Heart left ventricle (tissue), 13 donors: ENCODE data around the gene RYR3.

ENCODE experiments used
- POLR2A ChIP-seq, 2 donors: fragments of 450-650 bp; IDR thresholded peaks; one replicate each; pipeline ENCODE4 v1.6.1; 2017; ENCODE audit warnings: antibody characterized with exemption in 2 of 2, mild to moderate bottlenecking in 2 of 2, moderate library complexity in 2 of 2
- TF ChIP-seq, protein P1 (sequence below), 12 donors: fragments of 200-600 bp; sonication (generic) in 4 of 12; IDR thresholded peaks; one replicate each; pipeline versions ENCODE4 v1.5.0 to v1.8.0; 2018 to 2022; ENCODE audit warnings: antibody characterized with exemption in 12 of 12, mild to moderate bottlenecking in 5 of 12
- donor health status: ischemic (EF 13 %, LVEDD 7.1; RV severe dilation, severe dysfunction).
- donor health status: DM: no; HTN: yes; CAD: no.
- donor health status: DM: no; HTN: no; CAD: no.
- donor health status: ischemic (EF 25% LVEDD 6.9; RV normal size, moderate dysfunction).
- donor health status: ischemic (EF 25% LVEDD 5.7; RV mildly dilated, moderate dysfunction).
- donor health status: ischemic (EF 35%, LVEDD 5.7; RV mildly dilated, moderate dysfunction).
- donor health status: nonischemic (EF 11% LVEDD 7.7; RV severe dilation, severe dysfunction).
- donor health status: DM: yes; HTN: yes; CAD: no.
- donor health status: PGD.
- donor health status: ischemic (EF 29% LVEDD 5.4; RV normal size, mild dysfunction).
- donor health status: nonischemic (EF 23%, LVEDD 6.1; RV moderate dilation, normal function).

DNA sequence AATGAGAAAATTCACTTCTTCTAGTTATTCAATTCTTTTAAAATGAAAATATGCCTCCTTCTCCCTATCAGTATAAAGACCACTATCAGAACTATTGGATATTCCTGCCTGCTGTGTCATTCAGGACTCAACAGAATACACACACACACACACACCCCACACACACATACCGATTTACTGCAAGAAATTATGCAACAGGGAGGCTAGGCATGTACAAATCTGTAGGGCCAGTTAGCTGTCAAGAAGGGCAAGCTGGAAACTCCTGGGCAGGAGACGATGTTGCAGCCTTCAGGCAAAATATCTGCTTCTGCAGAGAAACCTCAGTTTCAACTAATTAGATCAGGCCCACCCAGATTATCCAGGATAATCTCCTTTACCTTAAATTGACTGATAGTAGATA, 13.9 kb upstream of the RYR3 start:
- TF ChIP-seq, protein P1, sequence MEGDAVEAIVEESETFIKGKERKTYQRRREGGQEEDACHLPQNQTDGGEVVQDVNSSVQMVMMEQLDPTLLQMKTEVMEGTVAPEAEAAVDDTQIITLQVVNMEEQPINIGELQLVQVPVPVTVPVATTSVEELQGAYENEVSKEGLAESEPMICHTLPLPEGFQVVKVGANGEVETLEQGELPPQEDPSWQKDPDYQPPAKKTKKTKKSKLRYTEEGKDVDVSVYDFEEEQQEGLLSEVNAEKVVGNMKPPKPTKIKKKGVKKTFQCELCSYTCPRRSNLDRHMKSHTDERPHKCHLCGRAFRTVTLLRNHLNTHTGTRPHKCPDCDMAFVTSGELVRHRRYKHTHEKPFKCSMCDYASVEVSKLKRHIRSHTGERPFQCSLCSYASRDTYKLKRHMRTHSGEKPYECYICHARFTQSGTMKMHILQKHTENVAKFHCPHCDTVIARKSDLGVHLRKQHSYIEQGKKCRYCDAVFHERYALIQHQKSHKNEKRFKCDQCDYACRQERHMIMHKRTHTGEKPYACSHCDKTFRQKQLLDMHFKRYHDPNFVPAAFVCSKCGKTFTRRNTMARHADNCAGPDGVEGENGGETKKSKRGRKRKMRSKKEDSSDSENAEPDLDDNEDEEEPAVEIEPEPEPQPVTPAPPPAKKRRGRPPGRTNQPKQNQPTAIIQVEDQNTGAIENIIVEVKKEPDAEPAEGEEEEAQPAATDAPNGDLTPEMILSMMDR (IDR thresholded peaks at IDR 0.05): no peak
- no peak for TF ChIP-seq POLR2A (IDR thresholded peaks at IDR 0.05)
